ENCODE data around the gene FLT1.

- TF ChIP-seq, protein P1, sequence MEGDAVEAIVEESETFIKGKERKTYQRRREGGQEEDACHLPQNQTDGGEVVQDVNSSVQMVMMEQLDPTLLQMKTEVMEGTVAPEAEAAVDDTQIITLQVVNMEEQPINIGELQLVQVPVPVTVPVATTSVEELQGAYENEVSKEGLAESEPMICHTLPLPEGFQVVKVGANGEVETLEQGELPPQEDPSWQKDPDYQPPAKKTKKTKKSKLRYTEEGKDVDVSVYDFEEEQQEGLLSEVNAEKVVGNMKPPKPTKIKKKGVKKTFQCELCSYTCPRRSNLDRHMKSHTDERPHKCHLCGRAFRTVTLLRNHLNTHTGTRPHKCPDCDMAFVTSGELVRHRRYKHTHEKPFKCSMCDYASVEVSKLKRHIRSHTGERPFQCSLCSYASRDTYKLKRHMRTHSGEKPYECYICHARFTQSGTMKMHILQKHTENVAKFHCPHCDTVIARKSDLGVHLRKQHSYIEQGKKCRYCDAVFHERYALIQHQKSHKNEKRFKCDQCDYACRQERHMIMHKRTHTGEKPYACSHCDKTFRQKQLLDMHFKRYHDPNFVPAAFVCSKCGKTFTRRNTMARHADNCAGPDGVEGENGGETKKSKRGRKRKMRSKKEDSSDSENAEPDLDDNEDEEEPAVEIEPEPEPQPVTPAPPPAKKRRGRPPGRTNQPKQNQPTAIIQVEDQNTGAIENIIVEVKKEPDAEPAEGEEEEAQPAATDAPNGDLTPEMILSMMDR (IDR thresholded peaks at IDR 0.05): no peak
- no peak for TF ChIP-seq POLR2A (IDR thresholded peaks at IDR 0.05)
Observed at GRCh38 chr13:28357247-28357825, 137.6 kb downstream of the FLT1 start.
